Mesodermal cell (in vitro differentiated cells): ENCODE results near the gene PLXDC2.

Source experiments
- H3K27ac ChIP-seq: 2 replicates; pipeline ENCODE4 v1.7.0; 2013; ENCODE audit warnings: mild to moderate bottlenecking, low read depth, low read length, moderate library complexity; ENCODE audit not compliant: severe bottlenecking
- H3K36me3 ChIP-seq: 2 replicates; pipeline ENCODE4 v1.7.1; 2013; ENCODE audit warnings: mild to moderate bottlenecking, low read length, moderate library complexity; ENCODE audit not compliant: control insufficient read depth, insufficient read depth
- H3K4me1 ChIP-seq: one replicate; pipeline ENCODE4 v1.7.1; 2013; ENCODE audit warnings: mild to moderate bottlenecking, low read length; ENCODE audit not compliant: insufficient read depth, control insufficient read depth, poor library complexity, severe bottlenecking
- H3K4me3 ChIP-seq: 2 replicates; pipeline ENCODE4 v1.7.0; 2013; ENCODE audit warnings: low read length, control low read depth, mild to moderate bottlenecking; ENCODE audit not compliant: insufficient read depth, poor library complexity, severe bottlenecking; ENCODE audit errors: extremely low read depth
- H3K9me3 ChIP-seq: 2 replicates; pipeline ENCODE4 v1.7.1; 2013; ENCODE audit warnings: mild to moderate bottlenecking, low read length, moderate library complexity; ENCODE audit not compliant: control insufficient read depth
- WGBS, 2 experiments: methylation state at CpG; one replicate each; pipeline ENCODE4 v1.1.5; 2013; ENCODE audit warnings: missing lambda C conversion rate in 2 of 2; ENCODE audit not compliant: insufficient coverage in 2 of 2; 5-methylcytosine and 5-hydroxymethylcytosine counted together

The PLXDC2 gene

GRCh38 chr10:19788075-19788686 lies 28.1 kb upstream of the PLXDC2 start:
- no peak overlapping the region for H3K4me3 ChIP-seq
- no peaks in the 10 kb centered on the region for H3K4me1 ChIP-seq
- H3K27ac ChIP-seq = no peak overlapping the region
- no CpG with 5 or more reads among the region's 3 CpGs for WGBS, 2 experiments
- no peaks in the 10 kb centered on the region for H3K9me3 ChIP-seq
- no peaks in the 10 kb centered on the region for H3K36me3 ChIP-seq

GRCh38 chr10:19788902-19789301 lies 27.3 kb upstream of the PLXDC2 start:
- Histone ChIP-seq H3K27ac (no peak overlapping the region), H3K9me3 (no peaks in the 10 kb centered on the region), H3K4me3 (no peak overlapping the region), H3K4me1 (no peaks in the 10 kb centered on the region), H3K36me3 (no peaks in the 10 kb centered on the region)
- WGBS, 2 experiments = no CpG with 5 or more reads among the region's 2 CpGs

- WGBS, 2 experiments = 97 to 98% methylated on average over 3 to 5 of the region's 5 CpGs
- H3K27ac ChIP-seq = no peak overlapping the region
- H3K36me3 ChIP-seq = no peaks in the 10 kb centered on the region
- no peak overlapping the region for H3K4me3 ChIP-seq
- H3K9me3 ChIP-seq = no peaks in the 10 kb centered on the region
- H3K4me1 ChIP-seq = no peaks in the 10 kb centered on the region
Observed at GRCh38 chr10:19789607-19790006, 26.6 kb upstream of the PLXDC2 start.

- Histone ChIP-seq H3K4me3 (no peak overlapping the region), H3K9me3 (no peaks in the 10 kb centered on the region), H3K4me1 (no peaks in the 10 kb centered on the region), H3K36me3 (no peaks in the 10 kb centered on the region), H3K27ac (no peak overlapping the region)
- WGBS, 2 experiments = no CpG with 5 or more reads among the region's 2 CpGs
Observed at GRCh38 chr10:19791032-19791431, 25.2 kb upstream of the PLXDC2 start.

GRCh38 chr10:19795684-19796083 lies 20.5 kb upstream of the PLXDC2 start:
- no peaks in the 10 kb centered on the region for H3K4me1 ChIP-seq
- no peaks in the 10 kb centered on the region for H3K36me3 ChIP-seq
- H3K9me3 ChIP-seq = no peaks in the 10 kb centered on the region
- no peak overlapping the region for H3K27ac ChIP-seq
- H3K4me3 ChIP-seq = no peak overlapping the region
- 92 to 96% methylated on average over 3 to 4 of the region's 5 CpGs for WGBS, 2 experiments

- H3K27ac ChIP-seq = no peak overlapping the region
- H3K4me3 ChIP-seq = no peak overlapping the region
- H3K9me3 ChIP-seq = no peaks in the 10 kb centered on the region
- H3K4me1 ChIP-seq = no peaks in the 10 kb centered on the region
- no peaks in the 10 kb centered on the region for H3K36me3 ChIP-seq
- no CpG with 5 or more reads among the region's 3 CpGs for WGBS, 2 experiments
Observed at GRCh38 chr10:19800161-19800560, 16.1 kb upstream of the PLXDC2 start.

GRCh38 chr10:19801369-19801768 lies 14.9 kb upstream of the PLXDC2 start:
- H3K36me3 ChIP-seq = no peaks in the 10 kb centered on the region
- H3K9me3 ChIP-seq = no peaks in the 10 kb centered on the region
- H3K4me3 ChIP-seq = no peak overlapping the region
- H3K4me1 ChIP-seq = no peaks in the 10 kb centered on the region
- no CpG with 5 or more reads among the region's 4 CpGs for WGBS, 2 experiments
- H3K27ac ChIP-seq = no peak overlapping the region

- WGBS, 2 experiments = 80% methylated on average over 1 of the region's 2 CpGs; no CpG with 5 or more reads in 1 of the 2 experiments
- H3K9me3 ChIP-seq = no peaks in the 10 kb centered on the region
Observed at GRCh38 chr10:19803676-19804075, 12.6 kb upstream of the PLXDC2 start.

GRCh38 chr10:19809481-19809880 lies 6.8 kb upstream of the PLXDC2 start:
- Histone ChIP-seq H3K4me3 (no peak overlapping the region), H3K4me1 (no peaks in the 10 kb centered on the region), H3K9me3 (no peaks in the 10 kb centered on the region), H3K27ac (no peak overlapping the region), H3K36me3 (no peaks in the 10 kb centered on the region)
- no CpG with 5 or more reads among the region's 3 CpGs for WGBS, 2 experiments

More at GRCh38 chr10:19803676-19804075, 12.6 kb upstream of the PLXDC2 start:
- H3K4me3 ChIP-seq = no peak overlapping the region
- H3K4me1 ChIP-seq = no peaks in the 10 kb centered on the region
- H3K27ac ChIP-seq = no peak overlapping the region
- no peaks in the 10 kb centered on the region for H3K36me3 ChIP-seq

GRCh38 chr10:19811540-19811939 lies 4.7 kb upstream of the PLXDC2 start:
- 62 to 80% methylated on average over 1 of the region's 1 CpG for WGBS, 2 experiments
- Histone ChIP-seq H3K4me3 (no peak overlapping the region), H3K27ac (no peak overlapping the region), H3K9me3 (no peaks in the 10 kb centered on the region), H3K4me1 (no peaks in the 10 kb centered on the region), H3K36me3 (no peaks in the 10 kb centered on the region)

- H3K4me3 ChIP-seq = no peak overlapping the region
Observed at GRCh38 chr10:19812976-19813375, 3.3 kb upstream of the PLXDC2 start.

More at GRCh38 chr10:19812976-19813375, 3.3 kb upstream of the PLXDC2 start:
- no peak overlapping the region for H3K27ac ChIP-seq
- no peaks in the 10 kb centered on the region for H3K4me1 ChIP-seq
- H3K36me3 ChIP-seq = no peaks in the 10 kb centered on the region
- H3K9me3 ChIP-seq = no peaks in the 10 kb centered on the region
- WGBS, 2 experiments = 100% methylated on average over 1 of the region's 3 CpGs; no CpG with 5 or more reads in 1 of the 2 experiments
